Fibroblast of villous mesenchyme (primary cell): Measurements from ENCODE around the gene NOSTRIN. TPM values are rescaled to one million over a fixed set of nuclear protein-coding genes. Genes with fewer than 3 reads are reported as not detected.
"Not testable (repeated sequence)": the region's sequence is repeated elsewhere in the genome, so short reads cannot be mapped to it uniquely, and the experiment has no call there.

Experiments
- DNase-seq: peaks from one replicate; pipeline ENCODE4 v3.0.0-alpha.2; 2010; ENCODE audit warnings: low read depth
- H3K4me3 ChIP-seq: 2 replicates; pipeline ENCODE4 v1.5.1; 2011; ENCODE audit warnings: low read depth, mild to moderate bottlenecking, low read length
- CTCF ChIP-seq: IDR thresholded peaks from 2 replicates; pipeline ENCODE4 v1.5.1; 2012; ENCODE audit warnings: low read depth, mild to moderate bottlenecking, low read length; ENCODE audit not compliant: insufficient read depth
- total RNA-seq: library from RNA; depleted of rRNA; stranded (reverse); fragments of >200 nt; gene quantifications from 2 replicates; pipeline ENCODE4 v1.2.3, GENCODE V29; 2012

NOSTRIN gene
- total RNA-seq, 1 donor = 0.43 TPM

GRCh38 chr2:168874368-168875054 lies 72.1 kb downstream of the NOSTRIN start:
- DNase-seq = no peak
- no peak overlapping the region for H3K4me3 ChIP-seq
- TF ChIP-seq CTCF = no peak

GRCh38 chr2:168882163-168882562 lies 79.7 kb downstream of the NOSTRIN start:
- DNase-seq, H3K4me3 ChIP-seq: not testable (repeated sequence)

GRCh38 chr2:168884975-168885374 lies 82.5 kb downstream of the NOSTRIN start:
- no peak for DNase-seq
- H3K4me3 ChIP-seq = no peak overlapping the region
- TF ChIP-seq CTCF = no peak

- DNase-seq = no peak
- no peak for TF ChIP-seq CTCF
- H3K4me3 ChIP-seq = peak overlapping the region; percentile 93
Observed at GRCh38 chr2:168889635-168890005, 87.2 kb downstream of the NOSTRIN start.

DNA sequence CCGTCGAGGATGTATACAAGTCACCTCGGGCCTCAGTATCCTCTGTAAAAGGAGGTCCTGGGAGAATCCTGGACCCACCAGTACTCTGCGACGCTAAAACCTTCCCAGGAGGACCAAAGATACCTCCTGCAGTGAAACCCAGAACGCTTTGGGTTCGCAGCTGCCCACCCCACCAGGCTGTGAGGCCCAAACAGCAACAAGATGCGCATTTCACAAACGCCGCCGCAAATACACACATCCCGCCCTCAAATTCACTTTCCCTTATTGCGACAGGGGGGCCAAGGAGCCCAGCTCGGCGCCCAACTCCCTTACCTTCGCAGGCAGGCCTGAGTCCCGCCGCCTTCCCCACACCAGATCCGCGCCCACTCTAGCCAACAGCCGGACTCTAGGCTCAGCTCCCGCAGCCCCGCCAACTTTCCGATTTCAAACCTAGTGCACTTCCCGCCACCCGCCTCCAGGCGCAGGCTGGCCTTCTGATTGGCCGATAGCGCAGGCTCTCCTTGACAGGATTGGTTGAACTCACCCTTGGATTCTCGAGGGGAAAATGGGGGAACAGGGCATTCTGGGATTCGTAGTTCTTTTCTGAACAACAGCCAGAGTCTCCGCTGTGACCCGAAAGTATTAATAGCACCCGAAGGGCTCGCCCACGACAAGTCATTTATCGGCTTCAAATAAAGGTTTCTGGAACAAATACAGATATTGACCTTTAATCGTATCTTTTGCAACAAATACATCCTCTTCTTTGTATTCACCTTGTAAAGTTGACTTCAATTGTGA lies 87.8 kb downstream of the NOSTRIN start, which contains the start of gene SPC25:
SPC25 (minus strand) TSS at position 425 of the 777 bp plus-strand sequence. CDS start 911 bp downstream, outside the sequence.
- peak within 1 kb of the TSS; percentile 93 for H3K4me3 ChIP-seq
- no peak for TF ChIP-seq CTCF
- DNase-seq = peak; percentile 86

GRCh38 chr2:168892327-168892726 lies 89.9 kb downstream of the NOSTRIN start:
- DNase-seq = no peak
- H3K4me3 ChIP-seq = no peak overlapping the region
- no peak for TF ChIP-seq CTCF

DNA sequence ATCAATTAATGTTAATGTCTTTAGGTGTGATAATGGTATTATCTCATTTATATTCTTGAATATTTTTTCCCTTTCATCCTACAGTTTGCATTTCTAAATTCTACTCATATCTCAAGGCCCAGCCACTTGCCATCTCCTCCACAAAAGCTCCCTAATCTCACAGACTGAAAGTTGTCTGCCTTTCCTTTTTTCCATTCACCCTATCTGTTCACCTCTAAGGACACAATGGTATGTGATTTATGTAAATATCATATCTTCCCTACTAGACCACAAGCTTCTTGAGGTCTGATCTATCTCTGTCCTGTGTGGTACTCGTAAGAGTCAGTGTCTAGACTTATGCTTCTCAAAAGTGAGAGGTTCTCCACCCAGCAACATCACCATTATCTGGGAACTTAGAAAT lies 91.7 kb downstream of the NOSTRIN start:
- no peak for TF ChIP-seq CTCF
- DNase-seq = no peak
- H3K4me3 ChIP-seq = no peak overlapping the region
